GM18511 (cell line): ENCODE results near the gene LRRC15.

ENCODE experiments used
- ATAC-seq: cut with Tn5 transposase; IDR thresholded peaks from one replicate; pipeline ENCODE4 v1.9.1; 2021; ENCODE audit warnings: mild to moderate bottlenecking, moderate library complexity; ENCODE audit not compliant: unreplicated experiment

The LRRC15 gene

DNA sequence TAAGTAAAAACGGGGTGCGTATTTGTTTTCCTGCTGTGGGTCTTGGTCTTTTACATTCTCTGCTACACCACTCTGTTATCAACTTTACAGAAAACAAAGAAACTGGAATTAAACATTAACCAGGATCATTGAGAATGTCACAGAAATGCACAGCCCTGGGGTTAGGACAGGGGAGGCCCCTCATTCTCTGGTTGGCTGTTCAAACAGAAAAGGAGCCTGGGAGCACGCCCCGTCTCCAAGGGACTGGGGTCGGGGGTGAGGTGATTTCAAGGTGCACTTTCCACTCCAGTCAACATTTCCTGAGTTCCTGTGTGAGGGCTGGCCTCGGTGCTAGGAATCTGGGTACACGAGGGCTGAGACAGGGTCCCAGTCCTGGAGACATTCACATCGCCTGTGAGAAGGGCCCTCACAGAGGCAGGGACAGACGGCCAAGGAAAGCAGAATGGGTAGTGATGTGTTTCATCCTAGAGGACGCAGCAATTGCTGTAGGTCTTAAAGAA is 48.7 kb downstream of the LRRC15 start:
- no peak for ATAC-seq

DNA sequence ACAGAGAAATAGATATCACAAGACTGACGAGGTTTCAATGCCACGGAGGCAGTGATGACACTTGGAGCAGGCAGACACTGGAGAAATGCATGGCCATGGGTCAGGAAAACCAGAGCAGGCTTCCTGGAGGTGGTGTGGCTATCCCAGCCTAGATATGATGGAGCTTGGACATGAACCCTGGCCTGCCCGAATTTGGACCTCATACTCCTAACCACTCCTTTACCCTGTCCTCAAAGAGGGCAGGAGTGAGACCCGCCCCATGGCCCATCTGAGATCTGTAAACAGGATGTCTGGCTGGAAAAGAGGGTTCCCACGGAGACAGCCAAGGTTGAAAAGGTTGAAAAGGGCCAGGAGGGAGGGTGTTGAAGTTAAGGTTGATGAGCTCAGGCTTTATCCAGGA is 49.4 kb downstream of the LRRC15 start:
- ATAC-seq, result no peak

DNA sequence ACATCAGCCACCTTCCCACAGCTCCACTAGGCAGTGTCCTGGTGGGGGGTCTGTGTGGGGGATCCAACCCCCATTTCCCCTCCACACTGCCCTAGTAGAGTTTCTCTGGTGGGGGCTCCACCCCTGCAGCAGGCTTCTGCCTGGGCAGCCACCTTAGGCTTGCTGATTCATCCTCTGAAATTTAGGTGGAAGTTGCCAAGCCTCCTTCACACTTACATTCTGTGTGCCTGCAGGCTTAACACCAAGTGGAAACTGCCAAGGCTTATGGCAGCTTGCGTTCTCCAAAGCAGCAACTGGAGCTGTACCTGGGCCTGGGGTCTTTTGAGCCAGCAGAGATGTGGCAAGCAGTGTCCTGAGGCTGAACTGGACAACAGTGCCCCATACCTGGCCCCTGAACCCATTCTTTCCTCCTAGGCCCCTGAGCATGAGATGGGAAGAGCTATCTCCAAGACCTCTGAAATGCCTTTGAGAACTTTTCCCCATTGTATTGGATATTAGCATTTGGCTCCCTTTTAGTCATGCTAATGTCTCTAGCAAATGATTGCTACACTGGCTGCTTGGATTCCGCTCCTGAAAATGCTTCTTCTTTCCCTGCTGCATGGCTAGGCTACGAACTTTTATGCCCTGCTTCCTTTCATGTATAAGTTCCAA is 50.9 kb downstream of the LRRC15 start:
- ATAC-seq, result no peak

DNA sequence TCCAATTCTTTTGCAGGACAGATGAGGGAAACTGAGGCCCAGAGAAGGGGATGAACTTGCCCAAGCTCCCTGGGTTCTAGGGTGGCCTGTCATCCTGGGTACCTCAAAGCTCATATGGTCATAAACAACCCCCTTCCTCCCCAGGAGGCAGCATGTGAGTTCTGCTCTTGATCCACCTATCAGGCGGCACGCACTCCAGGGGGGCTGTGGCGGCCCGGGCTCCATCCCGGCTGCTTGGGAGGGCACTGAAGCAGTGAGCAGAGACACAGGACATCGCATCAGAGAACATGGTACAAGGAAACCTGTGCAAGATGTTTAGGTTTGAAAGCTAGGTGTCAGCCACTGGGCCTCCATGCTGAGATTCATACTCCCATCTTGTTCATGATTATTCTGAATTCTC is 52.6 kb downstream of the LRRC15 start:
- no peak for ATAC-seq

DNA sequence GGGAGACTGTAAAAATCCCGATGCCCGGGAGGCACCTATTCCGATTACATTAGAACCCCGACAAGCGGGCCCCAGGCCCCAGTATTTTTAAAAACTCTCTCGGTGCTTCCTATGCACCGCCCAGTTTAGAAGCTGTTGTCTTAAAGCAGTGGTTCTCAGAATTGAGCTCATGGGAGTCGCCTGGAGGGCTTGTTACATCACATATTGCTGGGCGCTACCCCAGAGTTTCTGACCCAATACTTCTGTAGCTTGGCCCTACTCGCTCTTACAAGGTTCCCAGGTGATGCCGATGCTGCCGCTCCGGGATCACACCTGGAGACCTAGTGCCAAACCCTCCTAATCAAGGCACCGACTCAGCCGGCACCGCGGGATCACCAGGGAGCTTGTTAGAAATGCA is 53.6 kb downstream of the LRRC15 start:
- peak; percentile 32 for ATAC-seq

DNA sequence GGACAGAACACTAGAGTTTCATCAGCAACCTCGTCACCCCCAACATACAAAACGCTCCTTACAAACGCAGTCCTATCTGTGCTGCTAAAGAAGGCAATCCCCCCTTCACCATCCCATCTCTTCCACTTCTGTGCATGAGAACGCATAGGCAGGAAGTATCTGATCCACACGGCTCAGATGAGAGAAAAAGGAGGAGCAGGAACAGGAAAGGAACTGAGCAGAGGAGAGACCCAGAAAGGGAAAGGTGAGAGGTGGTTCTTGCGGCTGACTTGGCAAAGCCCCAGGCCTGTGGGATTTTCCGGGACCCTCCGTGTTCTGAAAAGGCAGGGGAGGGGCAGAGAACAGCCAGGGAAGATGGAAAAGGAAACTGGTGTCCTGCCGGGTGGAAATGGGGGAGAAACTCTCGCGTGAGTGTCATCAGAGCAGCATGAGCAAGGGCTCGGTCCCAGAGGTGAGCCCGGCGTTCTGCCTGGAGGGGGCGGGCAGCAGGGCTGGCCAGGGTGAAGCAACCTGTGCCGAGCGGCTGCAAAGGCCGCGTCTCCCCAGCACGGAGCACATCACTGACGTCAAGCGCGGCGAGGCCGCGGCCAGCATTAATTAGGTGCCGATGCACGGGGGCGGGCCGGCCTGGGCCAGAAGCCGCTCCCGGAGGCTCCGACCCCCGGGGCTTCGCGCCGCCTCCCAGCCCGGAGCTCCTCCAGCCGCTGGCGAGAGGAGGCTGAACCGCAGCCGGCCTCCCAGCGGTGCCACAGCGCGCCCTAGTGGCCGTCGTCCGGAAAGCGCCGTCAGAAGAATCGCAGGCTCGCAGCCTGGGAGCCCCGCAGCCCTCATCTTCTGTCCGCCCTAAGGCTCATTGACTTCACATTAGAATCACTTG is 54.2 kb downstream of the LRRC15 start:
- ATAC-seq, result peak; percentile 88

DNA sequence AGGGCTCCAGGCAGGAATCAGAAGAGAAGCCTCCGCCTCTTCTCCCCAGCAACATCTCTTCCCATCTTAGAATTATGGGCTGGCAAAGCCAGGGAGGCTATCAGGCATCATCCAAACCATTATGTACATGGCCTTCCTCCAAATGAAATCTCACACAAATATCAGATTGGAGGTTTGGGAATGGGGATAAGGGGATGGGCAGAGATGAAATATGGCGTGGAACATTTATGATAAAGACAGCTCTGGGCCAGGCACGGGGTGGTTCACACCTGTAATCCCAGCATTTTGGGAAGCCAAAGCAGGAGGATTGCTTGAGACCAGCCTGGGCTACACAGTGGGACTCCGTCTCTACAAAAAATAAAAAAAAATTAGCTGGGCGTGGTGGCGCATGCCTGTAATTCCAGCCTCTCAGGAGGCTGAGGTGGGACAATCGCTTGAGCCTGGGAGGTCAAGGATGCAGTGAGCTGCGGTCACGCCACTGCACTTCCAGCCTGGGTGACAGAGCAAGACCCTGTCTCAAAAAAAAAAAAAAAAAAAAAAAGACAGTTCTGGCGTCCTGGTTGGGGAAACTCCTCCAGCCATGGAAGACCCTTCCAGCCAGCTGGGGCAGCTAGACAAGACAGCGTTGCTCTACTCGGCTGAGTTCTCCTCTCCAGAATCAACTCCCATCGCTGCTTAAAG is 55.0 kb downstream of the LRRC15 start:
- ATAC-seq, result no peak

DNA sequence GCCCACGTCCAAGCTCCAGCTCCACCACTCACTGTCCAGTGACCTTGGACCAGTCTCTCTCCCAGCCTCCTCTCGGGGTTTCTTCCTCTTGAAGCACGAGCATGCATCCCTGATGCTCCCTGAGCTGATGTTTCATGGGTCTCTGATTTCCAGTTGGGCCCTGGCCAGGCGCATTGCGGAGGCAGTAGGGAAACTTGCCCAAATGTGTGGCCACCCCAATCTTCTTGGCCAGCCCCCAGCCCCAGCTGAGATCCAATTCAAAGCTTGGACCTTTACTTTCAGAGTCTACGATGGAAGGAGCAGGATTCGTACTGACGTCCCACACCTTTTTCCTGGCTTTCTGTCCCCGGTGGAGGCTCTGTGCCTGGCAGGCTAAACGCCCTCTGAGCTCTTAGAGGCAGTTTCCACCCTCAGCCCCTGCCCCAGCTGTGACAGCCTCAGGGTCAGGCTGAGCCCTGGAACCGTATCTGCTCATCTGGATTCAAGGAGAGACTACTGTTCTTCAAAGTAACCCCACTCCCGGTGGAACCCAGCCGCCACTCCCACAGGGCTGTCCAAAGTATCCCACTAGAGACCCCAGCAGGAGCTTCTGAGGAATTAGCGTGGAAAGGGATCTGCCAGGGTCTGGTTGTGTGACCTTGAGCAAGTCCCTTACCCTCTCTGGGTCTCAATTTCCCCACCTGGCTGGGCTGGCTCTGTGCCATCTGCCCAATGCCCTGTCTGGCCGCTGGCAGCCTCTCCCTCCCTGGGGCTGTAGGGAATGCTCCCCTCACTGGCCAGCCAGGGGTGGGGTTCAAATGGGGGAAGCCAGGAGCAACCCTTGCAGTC is 55.8 kb downstream of the LRRC15 start:
- no peak for ATAC-seq

DNA sequence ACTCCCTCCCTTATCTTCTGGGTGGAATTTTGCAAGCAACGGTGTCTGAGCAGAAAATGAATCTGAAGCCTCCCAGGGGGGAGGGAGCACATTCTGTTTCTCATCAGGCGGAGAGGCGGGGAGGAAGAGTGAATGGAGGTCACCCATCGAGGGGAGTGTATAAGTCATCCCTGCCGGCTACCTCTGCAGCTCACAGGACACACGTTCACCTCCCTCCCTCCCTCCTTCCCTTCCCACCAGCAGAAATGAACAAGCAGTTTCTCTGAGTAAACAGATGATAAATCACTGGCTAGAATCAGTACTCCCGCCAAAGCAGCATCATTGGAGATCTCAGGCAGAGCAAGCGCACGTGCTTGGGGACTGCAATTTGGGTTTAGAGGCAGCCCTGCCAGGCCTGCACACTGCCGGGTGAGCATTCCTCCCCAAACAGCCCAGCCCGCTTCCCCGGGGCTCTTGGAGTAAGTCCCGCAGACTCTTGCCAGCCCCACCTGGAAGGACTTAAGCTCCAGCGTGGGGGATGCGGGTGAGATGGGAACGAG is 56.7 kb downstream of the LRRC15 start:
- ATAC-seq, result no peak

DNA sequence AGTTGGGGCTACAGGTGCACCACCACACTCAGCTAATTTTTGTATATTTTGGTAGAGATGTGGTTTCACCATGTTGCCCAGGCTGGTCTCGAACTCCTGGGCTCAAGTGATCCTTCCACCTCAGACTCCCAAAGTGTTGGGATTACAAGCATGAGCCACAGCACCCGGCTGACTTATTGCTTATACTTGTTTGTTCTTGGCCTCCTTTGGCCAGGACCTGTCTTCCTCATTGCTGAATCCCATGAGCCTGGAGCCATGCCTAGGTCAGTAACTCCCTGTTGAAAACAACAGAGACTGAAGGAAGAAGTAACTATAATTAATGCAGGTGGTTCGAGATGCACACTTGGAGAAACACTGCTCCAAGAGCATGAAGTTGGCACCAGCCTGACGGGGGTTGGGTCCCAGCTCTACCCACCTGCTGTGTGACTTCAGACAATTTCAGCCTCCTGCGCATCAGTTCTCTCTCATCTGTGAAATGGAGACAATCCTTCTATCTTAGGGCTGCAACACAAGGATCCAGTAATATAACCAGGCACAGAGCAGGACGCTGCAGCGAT is 57.3 kb downstream of the LRRC15 start:
- no peak for ATAC-seq

DNA sequence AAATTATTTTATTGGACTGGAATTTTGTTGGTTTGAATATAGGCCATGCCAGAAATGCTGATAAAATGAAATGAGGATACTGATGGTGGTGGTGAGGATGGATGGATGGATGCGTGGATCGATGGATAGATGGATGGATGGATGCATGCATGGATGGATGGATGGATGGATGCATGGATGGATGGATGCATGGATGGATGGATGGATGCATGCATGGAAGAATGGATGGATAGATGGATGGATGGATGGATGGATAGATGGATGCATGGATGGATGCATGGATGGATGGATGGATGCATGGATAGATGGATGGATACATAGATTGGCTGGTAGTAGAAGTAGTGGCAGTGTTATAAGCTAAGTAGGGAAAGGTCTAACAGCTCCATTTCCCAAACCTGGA is 58.5 kb downstream of the LRRC15 start:
- no peak for ATAC-seq

DNA sequence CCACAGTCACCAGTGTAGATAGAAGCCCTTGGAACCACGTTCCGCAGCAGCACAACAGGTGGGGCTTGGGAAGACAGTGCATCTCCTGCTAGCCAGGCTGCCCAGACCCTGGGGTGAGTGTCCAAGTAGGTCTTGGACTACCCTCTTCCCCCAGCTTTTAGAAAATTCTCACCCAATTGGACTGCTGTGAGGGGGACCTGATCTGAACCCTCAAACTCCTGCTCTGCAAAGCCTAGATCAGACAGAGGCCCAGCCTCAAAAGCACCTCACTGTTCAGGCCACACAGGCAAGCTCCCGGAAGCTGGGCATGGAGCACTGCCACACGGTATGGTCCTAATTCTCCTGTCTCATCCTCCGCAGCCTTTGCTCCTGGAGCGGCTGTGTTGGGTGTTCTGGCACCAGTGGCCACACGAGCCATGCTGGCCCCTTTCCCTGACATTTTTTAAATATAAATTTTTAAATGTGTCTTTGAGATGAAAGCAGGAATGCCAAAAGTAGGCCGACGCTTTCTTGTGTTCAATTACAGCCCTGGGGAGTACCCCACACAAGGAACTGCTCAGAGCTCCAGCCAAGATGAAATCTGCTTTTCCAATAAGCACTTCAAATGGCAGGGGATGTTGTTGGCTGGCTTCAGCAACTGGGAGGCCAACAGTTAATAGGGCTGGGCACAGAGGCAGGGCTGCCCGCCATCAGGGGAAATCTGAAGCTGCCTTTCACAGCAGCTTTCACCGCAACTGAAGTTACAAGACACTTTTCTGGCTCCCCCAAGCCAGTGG is 59.3 kb downstream of the LRRC15 start:
- no peak for ATAC-seq

DNA sequence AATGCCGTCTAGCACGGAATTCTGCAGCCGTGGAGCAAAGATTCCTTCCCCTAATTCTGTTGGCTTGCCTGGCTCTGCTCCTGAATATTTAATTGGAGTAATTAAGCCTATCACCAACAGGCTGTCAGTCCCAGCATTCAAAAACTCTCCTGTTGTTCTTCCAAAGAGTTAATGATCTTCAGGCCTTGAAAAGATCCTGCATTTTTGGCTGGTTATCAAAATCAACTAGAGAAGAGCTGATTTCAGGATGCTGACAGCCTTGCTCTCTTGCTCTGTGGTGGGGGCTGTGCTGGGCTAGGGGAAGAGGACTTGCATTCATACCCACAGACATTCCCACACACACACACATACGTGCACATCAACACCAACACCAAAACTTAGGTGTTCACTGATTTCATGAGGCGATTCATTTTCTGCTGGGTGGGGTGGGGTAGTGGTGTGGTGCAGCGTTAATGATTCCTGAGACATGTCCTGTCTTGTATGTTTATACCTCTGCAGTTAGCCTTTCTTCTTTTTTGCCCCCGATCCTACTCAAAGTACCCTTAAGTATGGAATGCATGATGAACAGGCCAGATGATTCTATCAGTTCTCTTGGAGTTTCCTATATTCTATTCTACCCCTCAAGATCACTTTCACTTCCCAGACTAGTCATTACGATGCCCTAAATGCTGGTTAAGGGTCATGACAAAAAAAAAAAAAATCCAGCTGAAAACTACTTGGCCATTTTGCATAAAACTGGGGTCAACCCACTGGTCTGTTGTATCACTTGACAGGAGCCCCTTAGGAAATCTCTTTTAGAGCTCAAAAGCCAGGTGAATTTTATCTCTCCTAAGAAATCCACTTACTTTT is 60.7 kb downstream of the LRRC15 start:
- no peak for ATAC-seq

DNA sequence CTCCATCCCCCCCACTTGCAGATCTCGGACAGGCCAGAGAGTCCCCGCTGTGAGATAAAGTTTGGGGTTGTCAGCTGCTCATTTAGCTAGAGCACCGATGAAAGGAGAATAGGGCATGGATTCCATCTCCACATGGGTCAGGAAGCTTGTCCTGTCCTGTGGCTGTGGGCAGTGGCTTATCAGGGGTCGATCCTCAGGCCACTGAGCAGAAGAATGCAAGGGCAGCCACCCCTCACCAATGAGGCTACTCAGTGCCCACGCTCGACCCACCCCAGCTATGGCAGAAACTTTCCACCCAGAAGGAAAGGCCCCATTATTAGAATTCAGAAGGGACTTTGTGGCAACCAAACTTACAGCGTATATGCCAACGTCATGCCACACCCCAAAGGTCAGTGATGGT is 61.7 kb downstream of the LRRC15 start:
- ATAC-seq, result no peak

DNA sequence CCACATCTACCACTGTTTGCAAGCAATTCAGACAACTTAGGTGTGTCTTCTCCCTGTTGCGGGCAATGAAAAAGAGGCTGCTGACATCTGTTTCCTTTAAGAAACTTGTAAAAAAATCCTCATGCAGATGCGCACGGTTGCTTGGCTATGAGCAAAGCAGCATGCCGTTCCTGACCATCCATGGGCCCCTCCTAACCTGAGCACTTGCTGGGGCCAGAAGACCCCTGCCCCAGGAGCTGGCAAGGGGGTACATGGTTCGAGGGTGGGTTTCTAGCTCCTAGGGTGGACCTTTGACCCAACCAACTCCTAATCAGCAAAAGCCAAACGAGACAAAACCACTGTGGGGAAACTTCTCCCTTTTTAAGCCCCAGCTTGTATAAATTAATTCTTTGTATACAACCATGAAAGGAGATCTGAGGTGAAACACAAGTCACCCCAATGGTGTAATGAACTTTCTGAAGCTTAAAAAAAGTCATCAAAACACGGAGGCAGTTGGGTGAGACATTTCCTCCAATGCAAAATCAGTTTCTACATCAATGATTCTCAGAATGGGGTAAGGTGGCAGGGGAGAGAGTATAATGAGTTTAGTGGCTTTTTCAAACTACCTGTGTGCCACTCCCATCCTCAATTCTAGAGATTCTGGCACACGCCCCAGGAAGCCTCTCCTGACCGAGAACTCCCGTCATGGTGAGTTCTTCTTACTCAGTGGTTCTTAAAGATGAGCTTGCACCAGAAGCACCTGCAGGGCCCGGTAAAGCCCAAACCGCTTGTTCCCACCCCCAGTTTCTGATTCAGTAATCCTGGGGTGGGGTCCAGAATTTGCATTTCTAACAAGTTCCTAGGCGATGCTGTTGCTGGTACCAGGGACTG is 62.5 kb downstream of the LRRC15 start:
- peak; percentile 66 for ATAC-seq

DNA sequence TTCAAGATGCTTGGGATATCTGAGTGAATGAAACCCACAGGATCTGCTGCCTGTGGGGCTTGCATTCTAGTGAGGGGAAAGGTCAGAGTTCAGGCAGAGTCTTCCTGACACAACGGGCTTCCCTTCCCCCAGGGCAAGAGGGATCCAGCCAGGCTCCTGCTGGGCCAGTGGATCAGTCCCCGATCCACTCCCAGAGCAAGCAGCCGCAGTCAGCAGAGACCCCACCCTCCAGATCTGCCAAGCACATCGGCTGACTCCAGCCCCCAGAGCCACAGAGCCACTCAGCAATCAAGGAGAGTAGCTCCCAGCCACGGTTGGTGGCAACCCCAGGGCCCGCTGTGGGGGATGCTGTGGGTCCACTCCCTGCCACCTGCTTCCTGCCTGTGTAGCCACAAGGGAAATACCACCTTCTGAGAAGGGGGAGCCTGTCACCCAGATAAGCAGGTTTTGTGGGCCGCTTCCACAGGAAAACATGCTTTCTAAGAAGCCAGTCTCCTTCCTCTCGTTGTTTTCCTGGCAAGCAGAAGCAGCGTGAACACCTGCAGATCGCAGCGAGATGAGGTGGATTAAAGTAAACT is 63.3 kb downstream of the LRRC15 start:
- ATAC-seq, result peak; percentile 50
